Measurements from ENCODE around the gene ANKRD33.
"Not testable (repeated sequence)": the region's sequence is repeated elsewhere in the genome, so short reads cannot be mapped to it uniquely, and the experiment has no call there.

Gene ANKRD33

GRCh38 chr12:51883998-51884675 lies 3.8 kb upstream of the ANKRD33 start:
- no peak for FAIRE-seq

- FAIRE-seq, result no peak
These were observed 3.1 kb upstream of the ANKRD33 start for GRCh38 chr12:51884676-51885229.

- FAIRE-seq, result not testable (repeated sequence)
These were observed 2.4 kb upstream of the ANKRD33 start for GRCh38 chr12:51885294-51886020.

DNA sequence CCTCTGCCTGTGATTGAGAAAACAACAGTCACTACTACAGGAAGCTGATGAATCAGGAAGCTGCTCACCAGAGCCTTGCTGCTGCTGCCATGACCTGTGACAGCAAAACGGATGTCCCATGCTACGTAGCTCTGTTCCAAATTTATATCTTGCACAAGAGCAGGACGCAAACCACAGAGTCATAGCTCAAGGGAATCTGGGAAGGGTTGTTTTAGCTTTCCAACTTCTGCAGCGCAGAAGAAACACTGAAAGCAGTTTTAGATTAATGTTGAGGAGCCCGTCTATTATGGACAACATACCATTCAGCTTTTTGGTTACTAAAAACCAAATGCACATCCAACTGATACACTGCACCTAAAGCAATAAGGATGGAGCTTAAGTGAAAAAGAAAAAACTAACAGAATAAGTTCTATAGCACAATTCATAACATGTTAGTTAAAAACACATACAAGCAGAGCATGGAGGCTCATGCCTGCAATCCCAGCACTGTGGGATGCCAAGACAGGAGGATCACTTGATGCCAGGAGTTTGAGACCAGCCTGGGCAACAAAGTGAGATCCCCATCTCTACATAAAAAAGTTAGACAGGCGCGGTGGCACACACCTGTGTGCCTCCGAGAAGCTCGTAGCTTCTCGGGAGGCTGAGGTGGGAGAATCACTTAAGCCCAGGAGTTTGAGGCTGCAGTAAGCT lies 1.7 kb upstream of the ANKRD33 start:
- FAIRE-seq, result peak; percentile 50

DNA sequence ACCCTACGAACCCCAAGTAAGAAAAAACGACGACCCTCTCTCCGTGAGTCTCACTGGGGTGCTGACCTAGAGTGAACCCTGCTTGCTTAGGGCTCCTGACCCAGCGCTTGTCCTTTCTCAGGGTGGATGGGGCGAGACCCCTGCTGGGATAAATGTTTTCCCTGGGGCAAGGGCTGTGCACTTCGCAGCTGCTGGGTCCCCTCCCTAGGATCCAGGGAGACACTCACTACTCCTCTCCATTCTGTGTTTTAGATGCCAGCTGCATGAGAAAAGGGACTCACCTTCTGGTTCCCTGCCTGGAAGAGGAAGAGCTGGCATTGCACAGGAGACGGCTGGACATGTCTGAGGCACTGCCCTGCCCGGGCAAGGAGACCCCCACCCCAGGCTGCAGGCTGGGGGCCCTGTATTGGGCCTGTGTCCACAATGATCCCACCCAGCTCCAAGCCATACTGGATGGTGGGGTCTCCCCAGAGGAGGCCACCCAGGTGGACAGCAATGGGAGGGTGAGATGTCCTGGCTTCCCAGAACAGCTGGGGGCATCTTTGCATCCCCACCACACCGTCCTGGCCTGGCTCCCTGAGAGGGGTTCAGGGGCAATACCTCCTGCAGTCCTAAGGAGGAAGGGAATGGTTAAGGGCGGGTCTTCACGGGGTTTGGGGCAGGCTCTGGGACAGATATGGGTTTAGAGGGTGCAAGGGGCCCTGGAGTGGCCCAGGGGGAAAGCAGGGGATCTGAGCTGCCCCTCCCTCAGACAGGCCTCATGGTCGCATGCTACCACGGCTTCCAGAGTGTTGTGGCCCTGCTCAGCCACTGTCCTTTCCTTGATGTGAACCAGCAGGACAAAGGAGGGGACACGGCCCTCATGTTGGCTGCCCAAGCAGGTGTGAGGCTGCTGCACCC lies 663 bp downstream of the ANKRD33 start:
- FAIRE-seq, result no peak

- no peak for FAIRE-seq
These were observed 1.6 kb downstream of the ANKRD33 start for GRCh38 chr12:51889216-51890132.

DNA sequence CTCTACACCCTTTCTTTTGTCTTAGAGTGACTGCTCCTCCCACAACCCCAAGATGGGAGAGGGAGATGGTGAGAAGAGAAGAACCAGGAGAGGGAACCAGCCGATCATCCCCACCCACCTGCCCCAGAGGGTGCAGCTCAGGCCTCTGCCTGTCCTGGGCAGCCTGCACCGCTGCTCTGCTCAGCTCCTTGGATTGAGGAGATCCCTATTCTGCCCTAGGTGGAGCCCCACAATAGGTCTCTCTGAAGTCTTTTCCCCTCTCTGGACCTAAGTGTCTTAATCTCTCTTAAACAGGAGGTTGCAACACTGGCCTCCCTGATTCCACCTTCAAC lies 2.2 kb downstream of the ANKRD33 start:
- no peak for FAIRE-seq

DNA sequence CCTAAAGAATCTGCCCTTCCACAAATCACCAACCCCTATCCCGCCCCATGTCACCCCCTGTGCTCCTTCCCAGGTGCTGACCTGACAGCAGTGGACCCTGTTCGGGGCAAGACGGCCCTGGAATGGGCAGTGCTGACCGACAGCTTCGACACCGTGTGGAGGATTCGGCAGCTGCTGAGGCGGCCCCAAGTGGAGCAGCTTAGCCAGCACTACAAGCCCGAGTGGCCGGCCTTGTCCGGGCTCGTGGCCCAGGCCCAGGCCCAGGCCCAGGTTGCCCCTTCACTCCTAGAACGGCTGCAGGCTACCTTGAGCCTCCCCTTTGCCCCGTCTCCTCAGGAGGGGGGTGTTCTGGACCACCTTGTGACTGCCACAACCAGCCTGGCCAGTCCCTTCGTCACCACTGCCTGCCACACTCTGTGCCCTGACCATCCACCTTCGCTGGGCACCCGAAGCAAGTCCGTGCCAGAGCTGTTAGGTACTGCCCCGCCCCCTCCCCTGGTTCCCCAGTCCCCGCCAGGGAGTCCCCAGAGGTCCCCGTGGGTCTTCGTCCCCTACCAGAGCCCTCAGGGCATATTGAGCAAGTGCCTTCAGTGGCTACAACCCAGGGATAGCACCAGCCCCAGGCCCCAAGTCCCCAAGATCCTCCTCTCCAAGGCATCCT lies 2.7 kb downstream of the ANKRD33 start:
- no peak for FAIRE-seq

DNA sequence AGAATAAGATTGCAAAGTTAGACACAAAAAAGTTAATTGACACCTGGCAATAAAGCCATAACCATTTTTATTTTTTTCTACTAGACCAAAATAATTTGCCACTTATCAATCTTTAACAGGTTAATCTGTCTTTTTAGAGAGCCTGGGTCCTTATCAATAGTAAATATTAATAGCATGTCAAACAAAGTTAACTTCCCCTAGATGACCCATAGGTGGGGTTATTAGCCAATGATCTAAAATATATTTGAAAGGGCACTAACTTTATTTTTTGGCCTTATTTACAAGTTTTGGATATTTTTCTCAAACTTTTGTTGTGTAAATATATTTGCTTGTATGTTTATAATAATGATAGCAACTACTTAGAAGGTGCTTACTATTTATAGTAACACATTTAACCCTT lies 3.9 kb downstream of the ANKRD33 start:
- FAIRE-seq, result peak; percentile 39

DNA sequence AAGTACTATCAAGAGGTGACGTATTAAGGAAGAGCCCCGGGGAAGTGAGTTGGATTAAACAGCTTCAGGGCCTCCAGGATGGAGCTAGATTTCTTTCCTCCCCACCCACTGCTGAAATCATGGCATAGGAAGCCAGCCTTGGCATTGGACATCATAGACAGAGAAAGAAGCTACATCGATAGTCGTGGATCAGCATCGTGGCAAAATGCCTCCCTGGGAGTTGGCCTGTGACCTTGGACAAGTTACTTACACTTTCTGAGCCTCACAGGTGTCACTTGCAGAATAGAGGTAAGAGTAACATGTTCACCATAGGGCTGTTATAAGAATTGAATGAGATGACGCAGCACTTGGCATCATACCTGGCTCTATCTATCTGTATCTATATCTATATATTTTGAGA lies 5.9 kb downstream of the ANKRD33 start:
- no peak for FAIRE-seq

GRCh38 chr12:51895378-51896135 lies 7.7 kb downstream of the ANKRD33 start:
- no peak for FAIRE-seq

DNA sequence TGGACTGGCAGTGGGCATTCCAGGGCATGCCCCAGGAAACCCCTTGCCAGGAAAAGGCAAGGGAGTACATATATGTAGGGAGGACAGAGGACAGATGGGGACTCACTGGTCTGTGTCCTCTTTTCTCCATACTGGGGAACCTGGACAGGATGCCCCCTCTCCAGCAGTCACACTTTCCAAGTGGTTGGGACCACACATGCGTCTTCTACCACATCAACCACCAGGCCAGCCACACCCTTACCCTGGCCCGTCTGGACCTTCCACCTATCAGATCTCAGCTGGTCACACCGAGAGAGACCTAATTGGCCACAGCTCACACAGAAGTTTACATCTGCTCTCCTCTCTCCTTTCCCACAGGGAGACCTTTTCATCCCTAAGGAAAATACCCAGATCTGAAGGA lies 8.3 kb downstream of the ANKRD33 start:
- no peak for FAIRE-seq

DNA sequence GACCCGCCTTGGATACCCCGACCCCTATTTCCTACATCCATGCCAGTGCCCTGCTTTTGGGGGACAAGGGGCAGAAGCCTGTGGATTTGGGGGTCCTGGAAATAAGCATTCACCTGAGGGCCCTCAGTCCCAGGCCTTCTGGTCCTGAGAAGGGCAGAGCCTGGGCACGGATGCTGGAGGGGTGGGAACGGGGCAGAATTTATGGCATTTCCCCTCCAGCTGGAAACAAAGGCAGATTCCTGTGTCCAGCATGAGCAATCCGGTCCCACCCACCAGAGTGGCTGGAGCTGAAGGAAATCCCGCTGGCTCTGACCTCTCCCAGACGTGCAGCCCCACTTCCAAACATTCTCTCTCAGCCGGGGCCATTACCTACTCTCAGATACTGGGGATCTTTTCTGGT lies 9.3 kb downstream of the ANKRD33 start:
- FAIRE-seq, result no peak

GRCh38 chr12:51898506-51898905 lies 10.6 kb downstream of the ANKRD33 start:
- FAIRE-seq, result no peak

DNA sequence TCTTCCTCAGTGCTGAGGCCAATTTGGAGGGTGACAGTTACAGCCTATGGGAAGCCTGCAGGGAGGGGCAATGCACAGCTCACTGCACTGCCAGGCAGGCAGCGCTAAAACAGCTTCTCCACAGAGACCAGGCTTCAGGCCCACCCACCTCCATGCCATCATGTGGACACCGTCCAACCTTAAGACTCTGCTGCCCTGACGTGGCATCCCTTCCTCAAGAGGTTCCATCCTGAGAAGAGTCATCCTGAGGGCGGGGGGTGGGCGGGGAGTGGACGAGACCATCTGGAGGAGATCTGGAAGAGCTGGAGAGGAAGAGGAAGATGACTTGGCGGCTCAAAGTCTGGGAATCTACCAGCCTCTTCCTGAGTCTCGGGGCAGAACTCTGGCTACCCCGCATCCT lies 11.0 kb downstream of the ANKRD33 start:
- FAIRE-seq, result no peak

GRCh38 chr12:51900323-51900889 lies 12.5 kb downstream of the ANKRD33 start:
- FAIRE-seq, result no peak

- no peak for FAIRE-seq
These were observed 13.4 kb downstream of the ANKRD33 start for GRCh38 chr12:51901121-51901817.

DNA sequence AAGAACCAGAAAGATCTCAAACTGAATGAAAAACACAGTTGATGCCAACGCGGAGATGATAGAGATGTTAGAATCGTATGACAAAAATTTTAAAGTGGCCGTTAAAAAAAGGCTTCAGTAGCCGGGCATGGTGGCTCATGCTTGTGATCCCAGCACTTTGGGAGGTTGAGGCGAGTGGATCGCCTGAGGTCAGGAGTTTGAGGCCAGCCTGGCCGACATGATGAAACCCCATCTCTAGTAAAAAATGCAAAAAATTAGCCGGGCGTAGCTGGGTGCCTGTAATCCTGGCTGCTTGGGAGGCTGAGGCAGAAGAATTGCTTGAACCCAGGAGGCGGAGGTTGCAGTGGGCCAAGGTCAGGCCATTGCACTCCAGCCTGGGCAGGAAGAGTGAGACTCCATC lies 14.0 kb downstream of the ANKRD33 start:
- no peak for FAIRE-seq

- FAIRE-seq, result no peak
These were observed 17.1 kb downstream of the ANKRD33 start for GRCh38 chr12:51904951-51905470.
